ENCODE measurements around the gene TMEM69.
"Not testable (repeated sequence)": the region's sequence is repeated elsewhere in the genome, so short reads cannot be mapped to it uniquely, and the experiment has no call there.

The TMEM69 gene

GRCh38 chr1:45678489-45678888 is 9.5 kb upstream of the TMEM69 start:
- no peak for DNase-seq

- DNase-seq: no peak
Measured at GRCh38 chr1:45679123-45679522, 8.9 kb upstream of the TMEM69 start.

- no peak for DNase-seq
Measured at GRCh38 chr1:45682942-45683341, 5.0 kb upstream of the TMEM69 start.

GRCh38 chr1:45684402-45684801 is 3.6 kb upstream of the TMEM69 start:
- no peak for DNase-seq

- no peak for DNase-seq
Measured at GRCh38 chr1:45685308-45686014, 2.5 kb upstream of the TMEM69 start.

- no peak for DNase-seq
Measured at GRCh38 chr1:45686015-45686287, 2.0 kb upstream of the TMEM69 start.

GRCh38 chr1:45686288-45687013 is 1.5 kb upstream of the TMEM69 start, which contains the start of gene GPBP1L1:
Gene GPBP1L1, minus strand, starts transcription at chr1:45686533. Its CDS starts 27,446 bp downstream, at chr1:45659087.
- DNase-seq: peak; percentile 95

- peak; percentile 98 for DNase-seq
Measured at GRCh38 chr1:45687014-45687753, 797 bp upstream of the TMEM69 start.

GRCh38 chr1:45693811-45694210 is 5.8 kb downstream of the TMEM69 start:
- not testable (repeated sequence) for DNase-seq

GRCh38 chr1:45694823-45695222 is 6.8 kb downstream of the TMEM69 start:
- DNase-seq: no peak

GRCh38 chr1:45704637-45705036 is 16.7 kb downstream of the TMEM69 start:
- DNase-seq: no peak

- no peak for DNase-seq
Measured at GRCh38 chr1:45713711-45714110, 25.7 kb downstream of the TMEM69 start.

GRCh38 chr1:45716700-45717099 is 28.7 kb downstream of the TMEM69 start:
- DNase-seq: no peak

GRCh38 chr1:45717386-45717785 is 29.4 kb downstream of the TMEM69 start:
- not testable (repeated sequence) for DNase-seq

- DNase-seq: no peak
Measured at GRCh38 chr1:45718289-45718688, 30.3 kb downstream of the TMEM69 start.

GRCh38 chr1:45721207-45721606 is 33.2 kb downstream of the TMEM69 start:
- no peak for DNase-seq

GRCh38 chr1:45722809-45723208 is 34.8 kb downstream of the TMEM69 start:
- DNase-seq: no peak

GRCh38 chr1:45723248-45723930 is 35.4 kb downstream of the TMEM69 start:
- DNase-seq: no peak

GRCh38 chr1:45726007-45726406 is 38.0 kb downstream of the TMEM69 start:
- DNase-seq: not testable (repeated sequence)

GRCh38 chr1:45730075-45730779 is 42.2 kb downstream of the TMEM69 start:
- DNase-seq: no peak

GRCh38 chr1:45730780-45731319 is 42.9 kb downstream of the TMEM69 start:
- DNase-seq: no peak

GRCh38 chr1:45739137-45739536 is 51.2 kb downstream of the TMEM69 start:
- DNase-seq: no peak
